ENCODE results near the gene TMEM114.

The TMEM114 gene

GRCh38 chr16:8585041-8585440 lies 5.3 kb downstream of the TMEM114 start:
- peaks cover 3% of the 10 kb centered on the region for H3K9me3 Mint-ChIP-seq
- no peak for TF ChIP-seq CTCF (IDR thresholded peaks at IDR 0.05; ENCODE audit: unreplicated experiment in 3 of 3)
- no peaks in the 10 kb centered on the region for H3K36me3 Mint-ChIP-seq (ENCODE audit: low read depth)
- H3K4me1 Mint-ChIP-seq: no peaks in the 10 kb centered on the region
- no peak overlapping the region for H3K4me3 Mint-ChIP-seq
- peaks cover 62% of the 10 kb centered on the region for H3K27me3 Mint-ChIP-seq (ENCODE audit: low read depth)
- no peak overlapping the region for H3K27ac Mint-ChIP-seq

GRCh38 chr16:8583732-8584131 lies 6.6 kb downstream of the TMEM114 start:
- H3K9me3 Mint-ChIP-seq: peaks cover 3% of the 10 kb centered on the region
- no peaks in the 10 kb centered on the region for H3K4me1 Mint-ChIP-seq
- TF ChIP-seq CTCF (IDR thresholded peaks at IDR 0.05; ENCODE audit: unreplicated experiment in 3 of 3): no peak
- no peak overlapping the region for H3K27ac Mint-ChIP-seq
- no peaks in the 10 kb centered on the region for H3K36me3 Mint-ChIP-seq (ENCODE audit: low read depth)
- peaks cover 55% of the 10 kb centered on the region for H3K27me3 Mint-ChIP-seq (ENCODE audit: low read depth)
- no peak overlapping the region for H3K4me3 Mint-ChIP-seq

GRCh38 chr16:8583199-8583598 lies 7.1 kb downstream of the TMEM114 start:
- TF ChIP-seq CTCF (IDR thresholded peaks at IDR 0.05; ENCODE audit: unreplicated experiment in 3 of 3): no peak
- Mint-ChIP-seq H3K27ac (no peak overlapping the region), H3K4me3 (no peak overlapping the region), H3K4me1 (no peaks in the 10 kb centered on the region), H3K36me3 (ENCODE audit: low read depth) (no peaks in the 10 kb centered on the region), H3K27me3 (ENCODE audit: low read depth) (peaks cover 49% of the 10 kb centered on the region), H3K9me3 (peaks cover 3% of the 10 kb centered on the region)

- no peaks in the 10 kb centered on the region for H3K9me3 Mint-ChIP-seq
- no peak for TF ChIP-seq CTCF (IDR thresholded peaks at IDR 0.05; ENCODE audit: unreplicated experiment in 3 of 3)
- H3K36me3 Mint-ChIP-seq (ENCODE audit: low read depth): no peaks in the 10 kb centered on the region
- peaks cover 49% of the 10 kb centered on the region for H3K27me3 Mint-ChIP-seq (ENCODE audit: low read depth)
- no peak overlapping the region for H3K4me3 Mint-ChIP-seq
- H3K4me1 Mint-ChIP-seq: no peaks in the 10 kb centered on the region
- H3K27ac Mint-ChIP-seq: no peak overlapping the region
These were observed 8.3 kb downstream of the TMEM114 start for GRCh38 chr16:8581831-8582580.

- H3K27ac Mint-ChIP-seq: no peak overlapping the region
- no peak for TF ChIP-seq CTCF (IDR thresholded peaks at IDR 0.05; ENCODE audit: unreplicated experiment in 3 of 3)
These were observed 10.8 kb downstream of the TMEM114 start for GRCh38 chr16:8579559-8579958.

GRCh38 chr16:8577678-8578304 lies 12.5 kb downstream of the TMEM114 start:
- no peaks in the 10 kb centered on the region for H3K36me3 Mint-ChIP-seq (ENCODE audit: low read depth)
- no peak overlapping the region for H3K27ac Mint-ChIP-seq
- no peaks in the 10 kb centered on the region for H3K9me3 Mint-ChIP-seq
- TF ChIP-seq CTCF (IDR thresholded peaks at IDR 0.05; ENCODE audit: unreplicated experiment in 3 of 3): no peak
- H3K4me3 Mint-ChIP-seq: no peak overlapping the region
- H3K4me1 Mint-ChIP-seq: no peaks in the 10 kb centered on the region
- H3K27me3 Mint-ChIP-seq (ENCODE audit: low read depth): peaks cover 39% of the 10 kb centered on the region

More at GRCh38 chr16:8579559-8579958, 10.8 kb downstream of the TMEM114 start:
- Mint-ChIP-seq H3K9me3 (no peaks in the 10 kb centered on the region), H3K4me3 (no peak overlapping the region), H3K36me3 (ENCODE audit: low read depth) (no peaks in the 10 kb centered on the region), H3K4me1 (no peaks in the 10 kb centered on the region), H3K27me3 (ENCODE audit: low read depth) (peaks cover 38% of the 10 kb centered on the region)
